GM12801 (cell line): ENCODE measurements around the gene ACACA.

Experiments
- CTCF ChIP-seq: IDR thresholded peaks from one replicate; pipeline ENCODE4 v1.5.1; 2011; ENCODE audit warnings: control low read depth; ENCODE audit not compliant: insufficient read length; ENCODE audit errors: extremely low read depth

ACACA gene

DNA sequence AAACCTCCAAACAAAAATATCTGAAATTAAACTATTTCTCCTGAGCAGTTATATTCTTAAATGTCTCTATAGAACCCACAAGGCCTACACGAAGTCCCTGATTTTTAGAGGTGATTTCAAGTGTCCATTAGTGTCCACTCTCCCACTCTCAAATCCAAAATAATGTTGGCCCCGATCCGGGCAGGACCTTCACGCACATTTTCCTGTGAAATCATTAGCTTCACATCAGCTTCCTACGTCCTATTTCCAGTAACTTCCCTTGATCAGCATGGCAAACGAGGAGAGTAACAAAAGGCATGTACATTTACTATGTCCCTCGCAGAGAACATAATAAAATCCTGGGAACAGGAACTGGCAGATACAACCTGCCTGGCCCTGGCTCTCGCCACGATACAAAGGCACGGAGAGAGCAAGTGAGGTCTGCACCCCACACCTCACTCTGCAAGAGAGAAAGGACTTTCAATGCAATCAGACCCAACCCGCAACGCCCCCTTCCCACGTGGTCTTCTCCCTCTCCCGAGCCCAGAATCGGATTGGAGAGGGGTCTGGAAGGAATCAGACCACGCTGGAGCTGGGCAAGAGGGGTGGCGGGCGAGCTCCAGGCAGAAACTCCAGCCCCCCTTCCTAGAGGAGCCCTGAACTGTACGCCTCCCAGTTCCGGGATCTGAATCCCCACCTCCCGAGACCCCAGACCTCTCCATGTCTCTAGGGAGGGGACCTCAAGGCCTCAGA lies 48.4 kb downstream of the ACACA start:
- TF ChIP-seq CTCF = no peak

DNA sequence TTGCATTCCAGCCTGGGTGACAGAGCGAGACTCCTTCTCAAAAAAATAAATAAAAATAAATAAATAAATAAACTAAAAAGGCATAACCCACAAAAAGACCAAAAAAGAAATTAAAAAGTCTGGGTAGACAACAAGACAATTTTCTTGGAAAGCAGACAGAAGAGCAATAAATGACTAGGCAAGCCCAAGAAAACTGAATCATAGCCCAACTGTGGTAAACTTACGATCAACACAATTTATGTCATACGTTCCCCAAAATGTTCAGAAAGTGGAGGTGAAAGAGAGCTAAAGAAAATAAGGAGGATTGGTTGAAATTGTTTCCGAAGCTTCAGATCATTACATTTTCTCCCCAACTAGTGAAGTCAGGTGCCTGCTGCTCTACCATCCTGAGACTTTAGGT lies 62.1 kb downstream of the ACACA start:
- no peak for TF ChIP-seq CTCF

- TF ChIP-seq CTCF = no peak
These were observed 64.0 kb downstream of the ACACA start for GRCh38 chr17:37342589-37342988.

- no peak for TF ChIP-seq CTCF
These were observed 65.8 kb downstream of the ACACA start for GRCh38 chr17:37340804-37341203.

DNA sequence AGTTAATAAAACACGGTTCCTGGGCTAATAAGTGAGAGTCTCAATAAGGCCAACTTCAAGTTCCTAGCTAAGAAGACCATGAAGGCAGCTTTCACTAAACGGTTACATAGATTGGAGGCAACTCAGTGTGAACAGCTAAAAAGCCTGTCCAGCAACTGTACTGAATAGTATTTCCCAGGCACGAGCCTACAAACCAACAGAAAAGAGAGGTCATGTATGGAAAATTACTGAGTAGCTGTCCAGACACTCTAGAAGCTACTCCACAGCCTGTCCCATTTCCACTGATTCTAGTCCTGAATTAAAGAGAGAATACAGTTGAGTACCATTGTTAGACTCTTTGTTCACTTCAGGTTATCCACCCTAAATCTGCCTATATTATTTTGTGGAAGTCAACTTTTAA lies 67.3 kb downstream of the ACACA start:
- TF ChIP-seq CTCF = no peak

DNA sequence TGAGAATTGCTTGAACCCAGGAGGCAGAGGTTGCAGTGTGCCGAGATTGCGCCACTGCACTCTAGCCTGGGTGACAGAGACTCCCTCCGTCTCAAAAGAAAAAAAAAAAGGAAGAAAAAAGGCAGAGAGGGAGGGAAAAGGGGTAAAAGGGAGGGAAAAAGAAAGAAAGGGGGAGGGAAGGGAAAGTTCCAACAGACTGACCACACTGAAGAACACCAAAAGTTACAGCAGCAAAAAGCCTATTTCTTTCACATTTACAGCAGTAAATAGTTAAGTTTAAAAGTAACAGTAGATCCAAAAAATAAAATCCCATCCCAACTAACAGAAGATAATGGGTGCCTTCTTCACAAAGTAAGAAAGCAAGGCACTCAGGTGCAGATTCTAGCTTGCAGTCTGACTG lies 67.8 kb downstream of the ACACA start:
- TF ChIP-seq CTCF = no peak

GRCh38 chr17:37327341-37328090 lies 79.1 kb downstream of the ACACA start:
- TF ChIP-seq CTCF = no peak
